Neuronal stem cell (in vitro differentiated cells): ENCODE measurements around the gene STX16.

Experiments used
- DNase-seq: peaks from one replicate; pipeline ENCODE4 v3.0.0-alpha.2; 2013; ENCODE audit warnings: low spot score
- H2AFZ ChIP-seq: one replicate; pipeline ENCODE4 v1.6.1; 2013; ENCODE audit warnings: mild to moderate bottlenecking, low read length, inconsistent platforms
- H2AK5ac ChIP-seq: 2 replicates; pipeline ENCODE4 v1.6.1; 2013; ENCODE audit warnings: low read depth, mild to moderate bottlenecking, inconsistent platforms, low read length, moderate library complexity, mixed read lengths
- H2BK120ac ChIP-seq: 2 replicates; pipeline ENCODE4 v1.6.1; 2013; ENCODE audit warnings: low read depth, mild to moderate bottlenecking, inconsistent platforms, low read length, moderate library complexity, mixed read lengths
- H2BK12ac ChIP-seq: one replicate; pipeline ENCODE4 v1.6.1; 2013; ENCODE audit warnings: low read length, inconsistent platforms
- H2BK15ac ChIP-seq: 2 replicates; pipeline ENCODE4 v1.6.1; 2013; ENCODE audit warnings: mild to moderate bottlenecking, low read length, inconsistent platforms, mixed read lengths
- H2BK5ac ChIP-seq: one replicate; pipeline ENCODE4 v1.6.1; 2013; ENCODE audit warnings: inconsistent platforms, mild to moderate bottlenecking, low read length, moderate library complexity
- H3K14ac ChIP-seq: one replicate; pipeline ENCODE4 v1.6.1; 2013; ENCODE audit warnings: low read length, inconsistent platforms
- H3K18ac ChIP-seq: 2 replicates; pipeline ENCODE4 v1.6.1; 2013; ENCODE audit warnings: low read length, inconsistent platforms
- H3K23ac ChIP-seq: 2 replicates; pipeline ENCODE4 v1.6.1; 2013; ENCODE audit warnings: low read depth, mild to moderate bottlenecking, mixed read lengths, low read length, inconsistent platforms; ENCODE audit not compliant: poor library complexity
- H3K27ac ChIP-seq: replicated peaks from 3 replicates; pipeline ENCODE4 v1.5.1; 2013; ENCODE audit warnings: low read length, inconsistent platforms
- H3K27me3 ChIP-seq, 3 experiments: 2 replicates each; pipeline ENCODE4 v1.6.1; 2013; ENCODE audit warnings: low read length in 3 of 3, mild to moderate bottlenecking in 2 of 3, inconsistent platforms in 1 of 3, low read depth in 1 of 3, mixed read lengths in 1 of 3, moderate library complexity in 1 of 3; ENCODE audit not compliant: control insufficient read depth in 3 of 3, insufficient read depth in 3 of 3
- H3K36me3 ChIP-seq, 2 donors: replicated peaks in 1 of 2; 2 replicates each; pipeline ENCODE4 v1.6.1; 2013; ENCODE audit warnings: low read length in 2 of 2; ENCODE audit not compliant: control insufficient read depth in 2 of 2, insufficient read depth in 2 of 2
- H3K4ac ChIP-seq: 2 replicates; pipeline ENCODE4 v1.6.1; 2013; ENCODE audit warnings: inconsistent platforms, mild to moderate bottlenecking, low read length, moderate library complexity
- H3K4me1 ChIP-seq, 2 donors: 1 replicate in 1 of 2; 2 replicates in 1 of 2; pipeline ENCODE4 v1.6.1; 2013; ENCODE audit warnings: low read length in 2 of 2, low read depth in 1 of 2; ENCODE audit not compliant: control insufficient read depth in 2 of 2, insufficient read depth in 1 of 2
- H3K4me2 ChIP-seq: one replicate; pipeline ENCODE4 v1.6.1; 2013; ENCODE audit warnings: mild to moderate bottlenecking, low read length, inconsistent platforms; ENCODE audit not compliant: insufficient read depth, poor library complexity, severe bottlenecking
- H3K4me3 ChIP-seq, 2 donors: 2 replicates each; pipeline ENCODE4 v1.5.1; 2013; ENCODE audit warnings: low read length in 2 of 2, mild to moderate bottlenecking in 2 of 2, inconsistent platforms in 1 of 2, moderate library complexity in 1 of 2
- H3K79me1 ChIP-seq: one replicate; pipeline ENCODE4 v1.6.1; 2013; ENCODE audit warnings: low read depth, mild to moderate bottlenecking, inconsistent platforms, low read length, moderate library complexity
- H3K9ac ChIP-seq: one replicate; pipeline ENCODE4 v1.6.1; 2013; ENCODE audit warnings: mild to moderate bottlenecking, low read depth, low read length, inconsistent platforms; ENCODE audit not compliant: poor library complexity
- H3K9me3 ChIP-seq, 2 donors: replicated peaks in 1 of 2; 2 replicates each; pipeline versions ENCODE3 to v1.6.1; 2013; ENCODE audit warnings: low read length in 2 of 2, mild to moderate bottlenecking in 2 of 2, inconsistent platforms in 1 of 2, low read depth in 1 of 2, mixed read lengths in 1 of 2, moderate library complexity in 1 of 2; ENCODE audit not compliant: control insufficient read depth in 2 of 2, insufficient read depth in 1 of 2
- H4K8ac ChIP-seq: one replicate; pipeline ENCODE4 v1.6.1; 2013; ENCODE audit warnings: low read depth, mild to moderate bottlenecking, inconsistent platforms, low read length, moderate library complexity
- H4K91ac ChIP-seq: one replicate; pipeline ENCODE4 v1.6.1; 2013; ENCODE audit warnings: low read length, low read depth, mild to moderate bottlenecking, inconsistent platforms; ENCODE audit not compliant: poor library complexity
- WGBS, 2 donors: extraction: QIAGEN DNeasy Blood & Tissue Kit; methylation state at CpG; one replicate each; pipeline ENCODE4 v1.1.7; 2013; ENCODE audit warnings: missing lambda C conversion rate in 2 of 2, mixed read lengths in 1 of 2; ENCODE audit not compliant: insufficient read length in 2 of 2, insufficient replicate concordance in 1 of 2; ENCODE audit errors: extremely low coverage in 2 of 2; 5-methylcytosine and 5-hydroxymethylcytosine counted together

Gene STX16

DNA sequence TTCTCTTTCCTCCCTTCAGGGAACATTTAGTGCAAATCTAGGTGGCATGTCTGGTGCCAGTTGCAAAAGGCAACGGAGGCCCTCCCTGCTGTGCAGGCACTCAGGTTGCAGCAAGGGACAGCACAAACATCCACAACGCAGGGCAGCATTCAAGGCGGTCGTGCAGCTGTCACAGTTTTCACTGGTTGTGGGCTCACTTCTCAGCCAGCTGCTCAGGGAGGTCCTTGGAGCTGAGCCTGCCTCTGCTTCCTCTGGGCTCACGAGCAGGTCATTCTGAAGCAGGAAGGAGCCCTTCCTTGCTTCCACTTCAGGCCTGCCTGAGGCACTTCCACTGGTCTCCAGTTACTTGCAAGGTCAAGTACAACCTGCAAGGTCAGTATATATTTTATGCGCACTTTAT is 37.8 kb downstream of the STX16 start:
- no peak overlapping the region for H2BK15ac ChIP-seq
- H2AFZ ChIP-seq = no peak overlapping the region
- no peak overlapping the region for H3K14ac ChIP-seq
- H2AK5ac ChIP-seq = no peak overlapping the region
- no peak overlapping the region for H3K27ac ChIP-seq
- no peak overlapping the region for H4K91ac ChIP-seq
- H3K4ac ChIP-seq = no peak overlapping the region
- H3K9ac ChIP-seq = no peak overlapping the region
- H2BK120ac ChIP-seq = no peak overlapping the region
- H3K79me1 ChIP-seq = no peaks in the 10 kb centered on the region
- no peak overlapping the region for H3K23ac ChIP-seq
- no peak overlapping the region for H3K4me2 ChIP-seq
- peaks cover 2 to 13% of the 10 kb centered on the region in 2 donors for H3K36me3 ChIP-seq
- no peaks in the 10 kb centered on the region for H3K27me3 ChIP-seq
- H2BK12ac ChIP-seq = no peak overlapping the region
- H4K8ac ChIP-seq = no peak overlapping the region
- peak overlapping the region; percentile 28 for H3K18ac ChIP-seq
- DNase-seq = no peak
- H3K9me3 ChIP-seq = peaks cover 0 to 1% of the 10 kb centered on the region in 2 donors
- H3K4me3 ChIP-seq = peak overlapping the region in 1 of 2 donors; percentile 19
- no CpG with 5 or more reads among the region's 6 CpGs for WGBS, 2 donors
- H2BK5ac ChIP-seq = no peak overlapping the region
- peaks cover 0 to 10% of the 10 kb centered on the region in 2 donors for H3K4me1 ChIP-seq

DNA sequence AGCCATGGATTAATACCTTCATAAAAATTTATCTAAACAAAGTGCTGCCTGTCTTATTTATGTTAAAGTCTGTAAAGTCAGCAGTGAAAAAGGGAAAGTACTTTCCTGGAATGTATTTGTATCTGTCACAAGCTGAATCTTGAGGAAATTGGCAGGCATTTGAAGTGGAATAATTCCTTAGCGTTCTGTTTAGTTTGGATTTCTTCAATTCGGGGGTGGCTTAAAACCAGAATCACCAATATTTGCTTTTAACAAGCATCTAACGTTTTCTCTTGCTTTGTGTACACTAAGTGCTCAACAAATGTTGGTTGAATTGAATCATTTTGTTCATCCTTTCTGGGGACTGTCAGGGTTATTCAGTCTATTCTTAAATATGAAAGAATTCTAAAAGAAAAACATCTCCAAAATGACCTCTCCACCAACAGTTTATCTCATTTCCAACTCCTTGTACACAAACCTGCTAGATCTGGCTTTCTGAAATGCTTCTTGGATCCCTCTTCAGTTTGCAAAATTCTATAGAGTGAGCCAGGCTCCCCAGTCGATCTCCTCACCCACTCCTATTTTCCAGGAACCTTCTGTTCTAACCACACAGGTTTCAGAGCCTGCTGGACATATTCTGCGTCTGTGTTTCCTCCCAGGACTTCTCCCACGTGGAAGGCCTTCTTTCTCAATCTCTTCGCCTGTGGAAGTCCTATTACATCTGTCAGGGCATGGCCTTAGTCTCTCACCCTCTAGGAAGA is 39.5 kb downstream of the STX16 start:
- Histone ChIP-seq H3K9me3 (peaks cover 0 to 7% of the 10 kb centered on the region in 2 donors), H3K4me3 (no peak overlapping the region), H3K79me1 (peaks cover 5% of the 10 kb centered on the region), H2BK12ac (no peak overlapping the region), H2AK5ac (no peak overlapping the region), H2BK15ac (no peak overlapping the region), H3K14ac (no peak overlapping the region), H3K4ac (no peak overlapping the region), H3K36me3 (peaks cover 11 to 21% of the 10 kb centered on the region in 2 donors), H3K4me1 (peaks cover 0 to 15% of the 10 kb centered on the region in 2 donors), H3K27me3 (peaks cover 0 to 2% (median 0%) of the 10 kb centered on the region in 3 experiments), H4K8ac (no peak overlapping the region), H3K18ac (no peak overlapping the region), H4K91ac (no peak overlapping the region), H2BK120ac (no peak overlapping the region), H2BK5ac (no peak overlapping the region), H3K23ac (no peak overlapping the region), H3K27ac (no peak overlapping the region), H2AFZ (no peak overlapping the region), H3K9ac (no peak overlapping the region), H3K4me2 (no peak overlapping the region)
- no CpG with 5 or more reads among the region's 7 CpGs for whole genome bisulfite sequencing, 2 donors
- DNase-seq = no peak

DNA sequence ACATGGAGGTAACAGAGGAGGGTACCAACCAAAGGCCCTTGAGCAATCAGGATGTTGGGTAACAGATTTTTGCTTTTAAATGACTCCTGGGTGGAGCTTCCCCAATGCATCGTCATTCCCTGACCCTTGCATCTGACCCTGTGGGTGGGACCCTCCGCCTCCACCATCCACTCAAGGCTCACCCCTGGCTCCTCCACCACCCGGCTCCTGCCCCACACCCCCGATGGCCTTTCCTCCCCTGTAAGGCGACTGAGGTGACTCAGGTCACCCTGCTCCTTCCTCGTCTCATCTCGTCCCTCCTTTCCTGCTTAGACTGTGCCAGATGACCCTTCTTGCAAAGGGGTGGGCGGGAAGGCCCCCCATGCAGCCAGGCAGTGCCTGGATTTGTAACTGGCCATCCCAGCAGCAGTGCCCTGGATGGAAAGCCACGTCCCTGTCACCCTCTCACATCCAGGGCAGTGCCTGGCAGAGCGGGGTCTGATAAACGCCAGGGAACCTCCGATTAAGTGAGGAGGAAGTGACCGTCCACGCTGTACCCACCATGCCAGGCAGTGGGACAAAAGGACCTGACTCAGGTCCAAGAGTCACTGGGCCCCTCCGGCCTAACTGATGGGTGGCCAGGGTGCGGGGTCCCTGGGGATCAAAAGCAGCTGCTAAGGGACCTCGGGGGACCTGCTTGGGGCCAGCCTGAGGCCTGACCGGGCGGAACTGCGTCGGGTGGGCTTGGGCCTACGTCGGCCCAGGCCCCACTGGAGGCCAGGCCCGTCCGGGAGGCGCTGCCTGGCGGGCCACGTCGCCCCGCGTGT is 40.9 kb downstream of the STX16 start:
- Histone ChIP-seq H3K27me3 (peaks cover 0 to 2% (median 0%) of the 10 kb centered on the region in 3 experiments), H2BK5ac (no peak overlapping the region), H2AFZ (no peak overlapping the region), H3K14ac (no peak overlapping the region), H2BK15ac (no peak overlapping the region), H3K23ac (no peak overlapping the region), H3K36me3 (peaks cover 24 to 34% of the 10 kb centered on the region in 2 donors), H3K4me1 (peaks cover 0 to 19% of the 10 kb centered on the region in 2 donors), H2BK120ac (no peak overlapping the region), H3K4me2 (peak overlapping the region; percentile 14), H3K4ac (peak overlapping the region; percentile 60), H3K9ac (peak overlapping the region; percentile 32), H3K27ac (peak overlapping the region; percentile 47), H3K4me3 (no peak overlapping the region), H2BK12ac (peak overlapping the region; percentile 67), H3K9me3 (peaks cover 0 to 7% of the 10 kb centered on the region in 2 donors), H2AK5ac (peak overlapping the region; percentile 6), H3K79me1 (peaks cover 5% of the 10 kb centered on the region), H3K18ac (peak overlapping the region; percentile 82), H4K8ac (peak overlapping the region; percentile 17), H4K91ac (no peak overlapping the region)
- WGBS, 2 donors = no CpG with 5 or more reads among the region's 31 CpGs
- DNase-seq = no peak
